Measurements from ENCODE around the gene PCCB. TPM values are rescaled to one million over a fixed set of nuclear protein-coding genes. Genes with fewer than 3 reads are reported as not detected.
"Not testable (repeated sequence)": the region's sequence is repeated elsewhere in the genome, so short reads cannot be mapped to it uniquely, and the experiment has no call there.

PCCB gene
- total RNA-seq, 2 experiments from 2014 or later: 61.5 to 61.8 TPM

DNA sequence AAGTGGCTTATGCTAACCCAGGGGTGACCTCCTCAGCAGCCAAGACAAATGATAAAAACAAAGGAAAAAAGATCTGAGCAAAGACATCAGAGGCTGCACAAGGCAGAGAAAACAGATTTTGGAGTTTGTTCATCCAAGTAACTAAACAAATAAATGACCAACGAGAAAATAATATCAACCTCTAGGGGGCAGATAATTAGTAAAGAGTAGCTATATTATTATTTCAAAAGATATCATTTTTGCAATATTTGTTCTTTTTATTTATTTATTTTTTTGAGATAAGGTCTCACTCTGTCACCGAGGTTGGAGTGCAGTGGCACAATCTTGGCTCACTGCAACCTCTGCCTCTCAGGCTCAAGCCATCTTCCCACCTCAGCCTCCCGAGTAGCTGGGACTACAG, 101.8 kb downstream of the PCCB start:
- Mint-ChIP-seq H3K27me3 (no peaks in the 10 kb centered on the region), H3K36me3 (ENCODE audit: low read depth) (peaks cover 17% of the 10 kb centered on the region), H3K9me3 (peaks cover 3% of the 10 kb centered on the region), H3K4me1 (ENCODE audit: low read depth) (peaks cover 12% of the 10 kb centered on the region), H3K27ac (no peak overlapping the region), H3K4me3 (no peak overlapping the region)
- TF ChIP-seq, protein P1, sequence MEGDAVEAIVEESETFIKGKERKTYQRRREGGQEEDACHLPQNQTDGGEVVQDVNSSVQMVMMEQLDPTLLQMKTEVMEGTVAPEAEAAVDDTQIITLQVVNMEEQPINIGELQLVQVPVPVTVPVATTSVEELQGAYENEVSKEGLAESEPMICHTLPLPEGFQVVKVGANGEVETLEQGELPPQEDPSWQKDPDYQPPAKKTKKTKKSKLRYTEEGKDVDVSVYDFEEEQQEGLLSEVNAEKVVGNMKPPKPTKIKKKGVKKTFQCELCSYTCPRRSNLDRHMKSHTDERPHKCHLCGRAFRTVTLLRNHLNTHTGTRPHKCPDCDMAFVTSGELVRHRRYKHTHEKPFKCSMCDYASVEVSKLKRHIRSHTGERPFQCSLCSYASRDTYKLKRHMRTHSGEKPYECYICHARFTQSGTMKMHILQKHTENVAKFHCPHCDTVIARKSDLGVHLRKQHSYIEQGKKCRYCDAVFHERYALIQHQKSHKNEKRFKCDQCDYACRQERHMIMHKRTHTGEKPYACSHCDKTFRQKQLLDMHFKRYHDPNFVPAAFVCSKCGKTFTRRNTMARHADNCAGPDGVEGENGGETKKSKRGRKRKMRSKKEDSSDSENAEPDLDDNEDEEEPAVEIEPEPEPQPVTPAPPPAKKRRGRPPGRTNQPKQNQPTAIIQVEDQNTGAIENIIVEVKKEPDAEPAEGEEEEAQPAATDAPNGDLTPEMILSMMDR (IDR thresholded peaks at IDR 0.05): peak; percentile 38
- intact Hi-C loops (cut with micrococcal nuclease): no loop called here
- ATAC-seq: no peak
- ChIA-PET POLR2A (interaction anchor here (1.0 kb wide), 1 partner anchor 392 kb away, joined by 3 read pairs; no protein-coding TSS in a partner anchor), CTCF (interaction anchor here (0.6 to 2.4 kb wide), 9 partner anchors 9 to 102 kb away, joined by 3 to 7 read pairs (median 4); partner anchors contain the start of gene PCCB)
- DNase-seq: no peak

DNA sequence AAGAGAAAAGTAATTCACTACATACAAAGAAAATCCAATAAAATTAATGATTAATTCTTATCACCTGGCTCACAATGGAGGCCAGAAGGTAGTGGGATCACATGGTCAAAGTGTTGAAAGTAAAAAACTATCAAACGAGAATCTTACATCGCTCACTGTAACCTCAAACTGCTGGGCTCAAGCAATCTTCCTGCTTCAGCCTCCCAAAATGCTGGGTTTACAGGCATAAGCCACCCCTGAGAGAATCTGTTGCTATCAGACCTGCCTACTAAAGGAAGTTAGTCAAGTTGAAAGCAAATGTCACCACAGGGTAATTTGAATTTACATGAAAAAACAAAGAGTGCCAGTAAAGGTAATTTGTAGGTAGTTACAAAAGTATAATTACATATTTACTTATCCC, 103.3 kb downstream of the PCCB start:
- H3K36me3 Mint-ChIP-seq (ENCODE audit: low read depth): peaks cover 20% of the 10 kb centered on the region
- peak overlapping the region; percentile 53 for H3K27ac Mint-ChIP-seq
- H3K27me3 Mint-ChIP-seq: no peaks in the 10 kb centered on the region
- peak; percentile 11 for DNase-seq
- no peak overlapping the region for H3K4me3 Mint-ChIP-seq
- POLR2A ChIA-PET: no interaction called here
- TF ChIP-seq, protein P1 (IDR thresholded peaks at IDR 0.05): no peak
- ATAC-seq: peak; percentile 74
- peaks cover 12% of the 10 kb centered on the region for H3K4me1 Mint-ChIP-seq (ENCODE audit: low read depth)
- CTCF ChIA-PET: interaction anchor here (1.5 kb wide), 1 partner anchor 13 kb away, joined by 4 read pairs; no protein-coding TSS in a partner anchor
- intact Hi-C loops (cut with micrococcal nuclease): no loop called here
- peaks cover 3% of the 10 kb centered on the region for H3K9me3 Mint-ChIP-seq

DNA sequence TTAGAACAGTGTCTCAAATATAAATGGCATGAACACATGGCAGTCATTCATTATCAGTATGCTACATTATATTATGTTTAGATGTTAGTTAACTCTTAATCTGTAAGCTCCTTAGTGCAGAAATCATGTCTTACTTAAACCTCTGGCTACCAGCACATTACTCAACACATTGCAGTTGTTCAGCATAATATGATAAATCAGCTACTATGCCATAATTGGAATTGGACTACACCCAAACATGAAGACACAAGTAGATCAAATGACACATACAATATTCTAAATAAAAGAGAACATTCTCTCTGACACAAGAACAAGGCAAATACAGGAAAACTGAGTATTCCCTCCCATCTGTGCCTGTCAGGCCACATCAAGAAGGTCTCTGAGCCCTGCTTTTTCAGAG, 116.1 kb downstream of the PCCB start:
- Mint-ChIP-seq H3K27ac (no peak overlapping the region), H3K4me1 (ENCODE audit: low read depth) (no peaks in the 10 kb centered on the region), H3K36me3 (ENCODE audit: low read depth) (peaks cover 12% of the 10 kb centered on the region), H3K9me3 (no peaks in the 10 kb centered on the region), H3K27me3 (no peaks in the 10 kb centered on the region), H3K4me3 (no peak overlapping the region)
- DNase-seq (no peak), ATAC-seq (no peak)
- TF ChIP-seq, protein P1 (IDR thresholded peaks at IDR 0.05): no peak
- CTCF ChIA-PET: interaction anchor here (0.9 to 1.9 kb wide), 5 partner anchors 10 to 648 kb away, joined by 3 to 4 read pairs (median 4); no protein-coding TSS in a partner anchor
- POLR2A ChIA-PET: interaction anchor here (0.6 to 1.0 kb wide), 2 partner anchors 170 to 172 kb away, joined by 3 to 4 read pairs; partner anchors contain the start of gene MSL2
- intact Hi-C loops (cut with micrococcal nuclease): no loop called here

DNA sequence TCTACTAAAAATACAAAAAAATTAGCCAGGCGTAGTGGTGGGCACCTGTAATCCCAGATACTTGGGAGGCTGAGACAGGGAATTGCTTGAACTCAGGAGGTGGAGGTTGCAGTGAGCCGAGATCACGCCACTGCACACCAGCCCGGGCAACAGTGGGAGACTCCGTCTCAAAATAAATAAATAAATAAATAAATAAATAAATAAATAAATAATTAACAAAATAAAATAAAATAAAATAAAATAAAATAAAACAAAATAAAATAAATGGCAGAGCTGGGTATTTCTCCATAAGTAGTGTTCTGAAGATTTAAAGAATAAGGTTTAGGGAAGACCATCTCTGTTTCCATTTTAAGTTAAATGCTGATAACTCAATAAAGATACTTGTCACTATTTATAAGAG, 125.7 kb downstream of the PCCB start:
- H3K27me3 Mint-ChIP-seq; H3K4me1 Mint-ChIP-seq (ENCODE audit: low read depth); ATAC-seq; H3K9me3 Mint-ChIP-seq; H3K27ac Mint-ChIP-seq; H3K4me3 Mint-ChIP-seq; intact Hi-C loops (cut with micrococcal nuclease); DNase-seq: not testable (repeated sequence)
- CTCF ChIA-PET: interaction anchor here (2.1 kb wide), 1 partner anchor 16 kb away, joined by 8 read pairs; no protein-coding TSS in a partner anchor
- POLR2A ChIA-PET: interaction anchor here (0.6 kb wide), 1 partner anchor 193 kb away, joined by 4 read pairs; no protein-coding TSS in a partner anchor
- peaks cover 31% of the 10 kb centered on the region for H3K36me3 Mint-ChIP-seq (ENCODE audit: low read depth)

DNA sequence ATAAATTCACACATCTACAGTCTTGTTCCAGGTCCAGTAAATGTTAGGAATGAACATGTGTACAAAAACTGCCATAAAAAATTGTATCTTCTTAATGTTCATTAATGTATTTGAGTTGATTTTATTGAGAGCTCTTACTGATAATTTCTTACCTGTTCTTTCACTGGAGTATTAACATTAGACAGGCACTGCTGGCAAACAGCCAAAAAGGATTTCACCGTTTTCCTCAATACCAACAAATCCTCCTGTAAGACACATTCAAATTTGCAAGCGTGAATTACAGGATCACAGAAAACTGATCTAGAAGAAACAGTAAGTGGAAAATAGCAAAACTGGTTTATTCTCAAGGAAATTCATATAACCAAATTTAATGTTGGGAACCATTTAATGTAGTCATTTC, 127.4 kb downstream of the PCCB start:
- ChIA-PET CTCF (interaction anchor here (2.1 kb wide), 1 partner anchor 14 kb away, joined by 8 read pairs; no protein-coding TSS in a partner anchor), POLR2A (interaction anchor here (0.6 kb wide), 1 partner anchor 28 kb away, joined by 4 read pairs; no protein-coding TSS in a partner anchor)
- TF ChIP-seq, protein P1 (IDR thresholded peaks at IDR 0.05): no peak
- peaks cover 24% of the 10 kb centered on the region for H3K36me3 Mint-ChIP-seq (ENCODE audit: low read depth)
- ATAC-seq (no peak), DNase-seq (no peak)
- intact Hi-C loops (cut with micrococcal nuclease): no loop called here
- no peak overlapping the region for H3K27ac Mint-ChIP-seq
- no peaks in the 10 kb centered on the region for H3K9me3 Mint-ChIP-seq
- no peaks in the 10 kb centered on the region for H3K27me3 Mint-ChIP-seq
- H3K4me3 Mint-ChIP-seq: no peak overlapping the region
- H3K4me1 Mint-ChIP-seq (ENCODE audit: low read depth): no peaks in the 10 kb centered on the region
